Measurements from ENCODE around the gene PAPSS2.

DNA sequence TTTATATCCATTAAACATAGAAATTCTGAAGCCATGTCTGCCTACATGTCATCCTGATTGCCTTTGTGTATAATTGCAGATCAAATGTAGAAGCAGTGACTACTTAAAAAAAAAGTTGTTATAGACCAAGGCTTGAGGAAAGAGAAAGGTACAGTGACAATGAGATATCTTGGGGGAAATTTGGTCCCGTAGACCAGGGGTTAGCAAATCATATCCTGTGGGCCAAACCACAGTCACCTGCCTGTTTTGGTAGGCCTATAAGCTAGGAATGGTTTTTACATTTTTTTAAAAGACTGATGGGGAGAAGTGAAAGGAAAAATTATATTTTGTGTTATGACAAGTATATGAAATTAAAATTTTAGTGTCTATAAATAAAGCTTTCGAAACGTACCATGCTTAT, 12.9 kb downstream of the PAPSS2 start:
- TF ChIP-seq POLR2A (IDR thresholded peaks at IDR 0.05) = no peak
- no peak for TF ChIP-seq POLR2AphosphoS5 (IDR thresholded peaks at IDR 0.05)
- TF ChIP-seq, protein P1, sequence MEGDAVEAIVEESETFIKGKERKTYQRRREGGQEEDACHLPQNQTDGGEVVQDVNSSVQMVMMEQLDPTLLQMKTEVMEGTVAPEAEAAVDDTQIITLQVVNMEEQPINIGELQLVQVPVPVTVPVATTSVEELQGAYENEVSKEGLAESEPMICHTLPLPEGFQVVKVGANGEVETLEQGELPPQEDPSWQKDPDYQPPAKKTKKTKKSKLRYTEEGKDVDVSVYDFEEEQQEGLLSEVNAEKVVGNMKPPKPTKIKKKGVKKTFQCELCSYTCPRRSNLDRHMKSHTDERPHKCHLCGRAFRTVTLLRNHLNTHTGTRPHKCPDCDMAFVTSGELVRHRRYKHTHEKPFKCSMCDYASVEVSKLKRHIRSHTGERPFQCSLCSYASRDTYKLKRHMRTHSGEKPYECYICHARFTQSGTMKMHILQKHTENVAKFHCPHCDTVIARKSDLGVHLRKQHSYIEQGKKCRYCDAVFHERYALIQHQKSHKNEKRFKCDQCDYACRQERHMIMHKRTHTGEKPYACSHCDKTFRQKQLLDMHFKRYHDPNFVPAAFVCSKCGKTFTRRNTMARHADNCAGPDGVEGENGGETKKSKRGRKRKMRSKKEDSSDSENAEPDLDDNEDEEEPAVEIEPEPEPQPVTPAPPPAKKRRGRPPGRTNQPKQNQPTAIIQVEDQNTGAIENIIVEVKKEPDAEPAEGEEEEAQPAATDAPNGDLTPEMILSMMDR (IDR thresholded peaks at IDR 0.05 in 8 of 11, conservative IDR thresholded peaks at IDR 0.05 in 3 of 11) = no peak

Data from spleen (tissue), 7 donors.